Gastrocnemius medialis (tissue), 4 donors: ENCODE results near the gene EDEM1.

Experiments
- POLR2A ChIP-seq, 2 donors: fragments of 450-650 bp; IDR thresholded peaks; one replicate each; pipeline ENCODE4 v1.6.1; 2017; ENCODE audit warnings: antibody characterized with exemption in 2 of 2, mild to moderate bottlenecking in 2 of 2, moderate library complexity in 2 of 2
- TF ChIP-seq, protein P1 (sequence below), 5 experiments: fragments of 450-650 bp in 3 of 5; fragments of 200-600 bp in 2 of 5; sonication (generic) in 2 of 5; IDR thresholded peaks in 4 of 5; conservative IDR thresholded peaks in 1 of 5; 1 replicate in 4 of 5; 2 replicates in 1 of 5; pipeline ENCODE4 v1.5.1; 2016 to 2019; ENCODE audit warnings: antibody characterized with exemption in 5 of 5, mild to moderate bottlenecking in 3 of 5, moderate library complexity in 3 of 5

DNA sequence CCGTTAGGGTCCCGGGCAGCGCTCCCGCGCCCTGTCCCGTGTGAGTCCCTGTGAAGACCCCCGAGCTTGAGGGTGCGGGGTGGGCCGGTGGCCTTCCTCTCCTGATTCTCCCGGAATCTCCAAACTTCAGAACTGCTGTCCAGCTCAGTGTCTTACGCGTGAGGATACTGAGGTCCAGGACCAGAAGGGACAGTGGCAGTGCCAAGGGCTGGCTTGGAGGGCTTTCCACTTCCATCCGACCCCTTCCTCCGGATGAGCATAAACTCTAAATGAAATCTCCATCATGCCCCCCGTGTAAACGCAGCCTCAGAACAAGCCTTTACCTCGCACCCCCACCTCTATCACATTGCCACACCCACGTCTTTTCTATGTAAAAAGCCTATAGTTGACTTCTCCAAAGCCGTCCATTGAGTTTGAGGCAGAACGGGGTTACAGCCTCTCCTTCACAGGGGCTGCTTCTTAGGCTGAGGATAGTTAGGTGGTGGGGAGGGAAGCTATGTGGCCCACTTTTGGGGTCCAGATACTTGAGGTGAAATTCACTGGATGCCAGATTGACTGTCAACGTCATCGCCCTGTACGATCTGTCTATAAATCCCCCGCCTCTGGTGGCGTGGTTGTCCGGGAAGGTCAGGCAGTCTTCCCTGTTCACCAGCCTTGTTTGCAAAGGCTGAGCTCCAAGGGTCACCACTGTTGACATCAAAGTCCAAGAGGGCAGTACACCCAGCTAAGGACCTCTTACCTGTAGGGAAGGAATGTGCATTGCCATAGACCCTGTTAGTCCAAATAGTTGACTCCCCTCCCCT, 1.1 kb downstream of the EDEM1 start:
- TF ChIP-seq, protein P1, sequence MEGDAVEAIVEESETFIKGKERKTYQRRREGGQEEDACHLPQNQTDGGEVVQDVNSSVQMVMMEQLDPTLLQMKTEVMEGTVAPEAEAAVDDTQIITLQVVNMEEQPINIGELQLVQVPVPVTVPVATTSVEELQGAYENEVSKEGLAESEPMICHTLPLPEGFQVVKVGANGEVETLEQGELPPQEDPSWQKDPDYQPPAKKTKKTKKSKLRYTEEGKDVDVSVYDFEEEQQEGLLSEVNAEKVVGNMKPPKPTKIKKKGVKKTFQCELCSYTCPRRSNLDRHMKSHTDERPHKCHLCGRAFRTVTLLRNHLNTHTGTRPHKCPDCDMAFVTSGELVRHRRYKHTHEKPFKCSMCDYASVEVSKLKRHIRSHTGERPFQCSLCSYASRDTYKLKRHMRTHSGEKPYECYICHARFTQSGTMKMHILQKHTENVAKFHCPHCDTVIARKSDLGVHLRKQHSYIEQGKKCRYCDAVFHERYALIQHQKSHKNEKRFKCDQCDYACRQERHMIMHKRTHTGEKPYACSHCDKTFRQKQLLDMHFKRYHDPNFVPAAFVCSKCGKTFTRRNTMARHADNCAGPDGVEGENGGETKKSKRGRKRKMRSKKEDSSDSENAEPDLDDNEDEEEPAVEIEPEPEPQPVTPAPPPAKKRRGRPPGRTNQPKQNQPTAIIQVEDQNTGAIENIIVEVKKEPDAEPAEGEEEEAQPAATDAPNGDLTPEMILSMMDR (IDR thresholded peaks at IDR 0.05 in 4 of 5, conservative IDR thresholded peaks at IDR 0.05 in 1 of 5): no peak
- no peak for TF ChIP-seq POLR2A (IDR thresholded peaks at IDR 0.05)
